Glutamatergic neuron (in vitro differentiated cells): ENCODE measurements around the gene ANKDD1B. TPM values are rescaled to one million over a fixed set of nuclear protein-coding genes. Genes with fewer than 3 reads are reported as not detected.

ENCODE experiments used
- DNase-seq: peaks from one replicate; pipeline ENCODE4 v3.0.0; 2022
- H3K27ac Mint-ChIP-seq: one replicate; pipeline ENCODE4 v1.8.0; 2020; ENCODE audit warnings: mild to moderate bottlenecking, mixed read lengths, inconsistent platforms; ENCODE audit not compliant: unreplicated experiment
- H3K27me3 Mint-ChIP-seq: one replicate; pipeline ENCODE4 v1.8.0; 2020; ENCODE audit warnings: mild to moderate bottlenecking, moderate library complexity, mixed read lengths, inconsistent platforms; ENCODE audit not compliant: unreplicated experiment
- H3K36me3 Mint-ChIP-seq: one replicate; pipeline ENCODE4 v1.8.0; 2020; ENCODE audit warnings: mild to moderate bottlenecking, mixed read lengths, inconsistent platforms; ENCODE audit not compliant: unreplicated experiment
- H3K4me1 Mint-ChIP-seq: one replicate; pipeline ENCODE4 v1.8.0; 2020; ENCODE audit warnings: mild to moderate bottlenecking, low read depth, mixed read lengths, inconsistent platforms; ENCODE audit not compliant: unreplicated experiment
- H3K4me3 Mint-ChIP-seq: one replicate; pipeline ENCODE4 v1.8.0; 2020; ENCODE audit warnings: mild to moderate bottlenecking, mixed read lengths, inconsistent platforms; ENCODE audit not compliant: unreplicated experiment
- H3K9me3 Mint-ChIP-seq: one replicate; pipeline ENCODE4 v1.8.0; 2020; ENCODE audit warnings: mild to moderate bottlenecking, moderate library complexity, mixed read lengths, inconsistent platforms; ENCODE audit not compliant: unreplicated experiment
- total RNA-seq: library from RNA; stranded (reverse); fragmentation: NEBNext Ultra II Directional; extraction: Animal tissue kit (Norgen Biotek cat#: 25700); gene quantifications from one replicate; pipeline ENCODE4 v1.2.1, GENCODE V29; 2021; ENCODE audit not compliant: unreplicated experiment
- TF ChIP-seq, protein P1 (sequence below): fragments of 200-600 bp; sonication (generic); IDR thresholded peaks from one replicate; pipeline ENCODE4 v1.5.0; 2021; ENCODE audit not compliant: partially characterized antibody, unreplicated experiment

Gene ANKDD1B
- total RNA-seq, 1 donor from 2014 or later, result 2.3 TPM

DNA sequence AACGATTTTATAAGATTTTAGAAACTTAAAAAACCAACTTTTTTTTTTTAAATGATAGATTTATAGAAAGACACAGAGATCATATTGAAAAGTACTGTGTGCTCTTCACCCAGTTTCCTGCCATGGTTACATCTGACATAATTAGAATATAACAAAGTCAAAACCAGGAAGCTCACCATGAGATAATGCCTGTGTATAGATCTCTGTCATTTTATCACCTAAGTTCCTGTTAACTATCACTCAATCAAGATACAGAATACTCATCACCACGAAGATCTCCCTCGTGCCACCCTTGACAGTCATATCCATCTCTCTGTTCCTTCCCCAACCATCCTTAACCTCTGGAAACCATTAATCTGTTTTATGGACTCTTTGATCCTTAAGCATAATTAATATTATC, 66.9 kb downstream of the ANKDD1B start:
- Mint-ChIP-seq H3K27me3 (no peaks in the 10 kb centered on the region), H3K27ac (no peak overlapping the region), H3K4me1 (no peaks in the 10 kb centered on the region), H3K36me3 (no peaks in the 10 kb centered on the region), H3K9me3 (no peaks in the 10 kb centered on the region), H3K4me3 (no peak overlapping the region)
- no peak for DNase-seq
- TF ChIP-seq, protein P1, sequence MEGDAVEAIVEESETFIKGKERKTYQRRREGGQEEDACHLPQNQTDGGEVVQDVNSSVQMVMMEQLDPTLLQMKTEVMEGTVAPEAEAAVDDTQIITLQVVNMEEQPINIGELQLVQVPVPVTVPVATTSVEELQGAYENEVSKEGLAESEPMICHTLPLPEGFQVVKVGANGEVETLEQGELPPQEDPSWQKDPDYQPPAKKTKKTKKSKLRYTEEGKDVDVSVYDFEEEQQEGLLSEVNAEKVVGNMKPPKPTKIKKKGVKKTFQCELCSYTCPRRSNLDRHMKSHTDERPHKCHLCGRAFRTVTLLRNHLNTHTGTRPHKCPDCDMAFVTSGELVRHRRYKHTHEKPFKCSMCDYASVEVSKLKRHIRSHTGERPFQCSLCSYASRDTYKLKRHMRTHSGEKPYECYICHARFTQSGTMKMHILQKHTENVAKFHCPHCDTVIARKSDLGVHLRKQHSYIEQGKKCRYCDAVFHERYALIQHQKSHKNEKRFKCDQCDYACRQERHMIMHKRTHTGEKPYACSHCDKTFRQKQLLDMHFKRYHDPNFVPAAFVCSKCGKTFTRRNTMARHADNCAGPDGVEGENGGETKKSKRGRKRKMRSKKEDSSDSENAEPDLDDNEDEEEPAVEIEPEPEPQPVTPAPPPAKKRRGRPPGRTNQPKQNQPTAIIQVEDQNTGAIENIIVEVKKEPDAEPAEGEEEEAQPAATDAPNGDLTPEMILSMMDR, result no peak

DNA sequence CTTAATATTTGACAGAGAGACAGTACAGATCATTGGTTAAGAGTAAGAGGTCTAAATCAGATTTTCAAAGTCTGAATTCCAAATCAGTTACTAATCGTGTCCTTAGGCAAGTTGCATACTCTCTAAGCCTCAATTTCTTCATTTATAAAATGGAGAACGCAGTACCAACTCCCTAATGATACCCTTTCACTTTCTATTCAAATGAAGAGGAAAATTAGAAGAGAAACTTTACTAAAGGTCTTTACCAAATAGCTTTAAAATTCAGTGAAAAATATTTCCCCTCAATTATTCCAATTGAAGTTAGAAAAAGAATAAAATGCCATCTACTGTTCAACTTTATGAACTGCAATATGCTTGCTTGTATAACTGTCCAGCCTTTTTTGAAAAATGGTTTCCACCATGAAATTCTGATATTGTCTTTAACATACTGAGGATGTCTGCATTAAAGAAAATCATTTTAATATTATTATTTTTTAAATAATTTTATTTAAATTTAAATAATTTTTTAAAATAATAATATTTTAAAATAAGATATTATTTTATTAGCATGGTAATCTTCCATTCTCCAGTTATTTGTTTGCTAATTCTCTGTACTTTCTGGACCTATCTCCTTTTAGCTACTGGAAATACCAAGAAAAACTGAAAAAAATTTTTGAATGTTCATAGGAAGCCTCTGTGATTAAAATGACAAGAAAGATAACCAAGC, 70.0 kb downstream of the ANKDD1B start:
- H3K27me3 Mint-ChIP-seq, result no peaks in the 10 kb centered on the region
- H3K4me1 Mint-ChIP-seq, result no peaks in the 10 kb centered on the region
- TF ChIP-seq, protein P1, result peak; percentile 86
- H3K27ac Mint-ChIP-seq, result no peak overlapping the region
- no peaks in the 10 kb centered on the region for H3K36me3 Mint-ChIP-seq
- no peak for DNase-seq
- no peak overlapping the region for H3K4me3 Mint-ChIP-seq
- no peaks in the 10 kb centered on the region for H3K9me3 Mint-ChIP-seq

DNA sequence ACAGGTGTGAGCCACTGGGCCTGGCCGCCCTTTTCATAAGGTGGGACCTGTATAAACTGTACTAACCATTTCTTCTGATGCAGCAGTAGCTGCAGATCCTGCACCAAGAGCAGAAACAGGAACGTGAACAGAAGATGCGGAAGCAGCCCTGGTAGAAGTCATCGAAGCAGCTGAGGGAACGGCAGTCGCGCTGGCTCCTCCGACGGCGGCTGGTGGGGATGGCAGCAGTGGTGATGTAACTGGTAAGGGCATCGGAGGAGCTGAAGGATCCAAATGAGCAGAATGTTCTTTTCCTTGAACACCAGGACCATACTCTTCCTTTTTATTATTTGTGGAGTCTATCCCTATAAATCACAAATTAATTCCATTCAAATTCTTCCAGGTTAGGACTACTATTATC, 73.9 kb downstream of the ANKDD1B start:
- Mint-ChIP-seq H3K4me3 (no peak overlapping the region), H3K27ac (no peak overlapping the region), H3K27me3 (no peaks in the 10 kb centered on the region), H3K9me3 (no peaks in the 10 kb centered on the region), H3K36me3 (no peaks in the 10 kb centered on the region), H3K4me1 (no peaks in the 10 kb centered on the region)
- TF ChIP-seq, protein P1, result no peak
- no peak for DNase-seq

DNA sequence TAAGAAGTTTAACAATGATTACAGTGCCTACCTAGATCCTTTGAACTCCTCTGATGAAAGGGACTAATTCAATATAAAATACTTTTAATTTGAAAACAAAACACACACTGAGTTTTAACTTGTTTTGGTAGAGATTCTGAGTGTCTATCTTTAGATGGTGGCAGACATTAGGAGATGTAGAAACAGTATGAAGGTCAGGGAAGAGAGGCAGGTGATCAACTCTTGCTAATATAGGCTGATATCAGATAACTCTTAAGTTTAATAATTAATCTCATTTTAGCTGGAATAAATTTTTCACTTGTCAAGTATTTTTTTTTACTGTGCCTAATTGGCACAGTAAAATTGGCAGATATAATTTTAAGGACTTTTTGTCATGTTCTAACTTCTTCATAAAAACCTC, 75.2 kb downstream of the ANKDD1B start:
- no peak overlapping the region for H3K27ac Mint-ChIP-seq
- no peak for DNase-seq
- H3K4me1 Mint-ChIP-seq, result no peaks in the 10 kb centered on the region
- TF ChIP-seq, protein P1, result no peak
- H3K27me3 Mint-ChIP-seq, result no peaks in the 10 kb centered on the region
- no peak overlapping the region for H3K4me3 Mint-ChIP-seq
- no peaks in the 10 kb centered on the region for H3K36me3 Mint-ChIP-seq
- no peaks in the 10 kb centered on the region for H3K9me3 Mint-ChIP-seq

DNA sequence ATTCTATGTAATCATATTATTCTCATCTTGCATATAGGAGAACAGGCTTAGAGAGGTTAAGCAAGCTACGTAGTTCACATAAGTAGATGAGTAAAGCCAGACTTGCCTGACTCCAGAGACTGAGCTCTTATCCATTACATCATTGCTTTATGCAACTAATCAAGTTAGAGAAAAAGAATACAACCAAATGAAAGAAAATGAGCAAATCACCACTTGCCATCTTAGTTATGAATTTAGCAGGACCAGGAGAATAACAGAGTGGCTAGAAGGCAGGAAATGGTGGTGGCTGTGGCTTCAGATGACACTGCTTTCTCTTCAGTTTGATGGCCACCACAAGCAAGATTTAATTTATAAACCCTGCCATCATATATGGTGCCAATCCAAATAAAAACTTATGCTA, 79.4 kb downstream of the ANKDD1B start:
- H3K27ac Mint-ChIP-seq, result no peak overlapping the region
- peaks cover 3% of the 10 kb centered on the region for H3K4me1 Mint-ChIP-seq
- TF ChIP-seq, protein P1, result no peak
- no peak overlapping the region for H3K4me3 Mint-ChIP-seq
- no peaks in the 10 kb centered on the region for H3K27me3 Mint-ChIP-seq
- DNase-seq, result no peak
- H3K36me3 Mint-ChIP-seq, result no peaks in the 10 kb centered on the region
- no peaks in the 10 kb centered on the region for H3K9me3 Mint-ChIP-seq
